Measurements from ENCODE around the gene PXN. TPM values are rescaled to one million over a fixed set of nuclear protein-coding genes. Genes with fewer than 3 reads are reported as not detected.

Gene PXN
- total and polyA plus RNA-seq, 2 of the 13 experiments (the other 11 are each of a cell fraction or from before 2014, with no cell fraction given) = 13.6 to 14.2 TPM

- TF ChIP-seq ZXDC (CRISPR knock-in tag; IDR thresholded peaks at IDR 0.05) = no peak
- TF ChIP-seq ZEB1 (IDR thresholded peaks at IDR 0.05; ENCODE audit: insufficient replicate concordance, low read depth) = no peak
- TF ChIP-seq ZNF660 (CRISPR knock-in tag; IDR thresholded peaks at IDR 0.05; ENCODE audit: borderline replicate concordance, low read depth) = no peak
- TF ChIP-seq RARA (CRISPR knock-in tag; IDR thresholded peaks at IDR 0.05) = peak; percentile 74
- no peak for TF ChIP-seq CREB1 (IDR thresholded peaks at IDR 0.05)
- TF ChIP-seq CREB1 (CRISPR knock-in tag; IDR thresholded peaks at IDR 0.05) = no peak
- TF ChIP-seq E2F2 (CRISPR knock-in tag; IDR thresholded peaks at IDR 0.05; ENCODE audit: borderline replicate concordance) = no peak
- TF ChIP-seq ZNF260 (CRISPR knock-in tag; IDR thresholded peaks at IDR 0.05; ENCODE audit: borderline replicate concordance, low read depth) = no peak
- TF ChIP-seq ETV6 (CRISPR knock-in tag; conservative IDR thresholded peaks at IDR 0.05) = 0 out of 2 replicates have a peak, but pooled peaks have one; percentile 59
- TF ChIP-seq ZNF646 (CRISPR knock-in tag; IDR thresholded peaks at IDR 0.05) = no peak
- no peak for TF ChIP-seq CERS6 (CRISPR knock-in tag; IDR thresholded peaks at IDR 0.05)
- no peak for TF ChIP-seq CBX2 (IDR thresholded peaks at IDR 0.05; ENCODE audit: low read depth, low read length)
- TF ChIP-seq CBX2 (CRISPR knock-in tag; IDR thresholded peaks at IDR 0.05; ENCODE audit: low read depth) = peak; percentile 17; the same call in 1 of the 2 replicates
- no peak for TF ChIP-seq AHR (CRISPR knock-in tag; IDR thresholded peaks at IDR 0.05)
- TF ChIP-seq HOXA9 (CRISPR knock-in tag; IDR thresholded peaks at IDR 0.05; ENCODE audit: borderline replicate concordance) = no peak
- peak; percentile 64 for TF ChIP-seq IKZF4 (CRISPR knock-in tag; IDR thresholded peaks at IDR 0.05; ENCODE audit: borderline replicate concordance, low read depth, not compliant biosample characterization)
- TF ChIP-seq ZNF138 (CRISPR knock-in tag; IDR thresholded peaks at IDR 0.05; ENCODE audit: low read depth) = no peak
- peak; percentile 79 for TF ChIP-seq U2AF1 (optimal IDR thresholded peaks at IDR 0.05; ENCODE audit: low read depth, low read length)
- TF ChIP-seq DMAP1 (CRISPR knock-in tag; IDR thresholded peaks at IDR 0.05) = peak; percentile 87
Observed at GRCh38 chr12:120228291-120229070, 37.0 kb downstream of the PXN start (continued).

Data from HepG2 (cell line).